Measurements from ENCODE around the gene FRS2. TPM values are rescaled to one million over a fixed set of nuclear protein-coding genes. Genes with fewer than 3 reads are reported as not detected.

FRS2 gene
- total RNA-seq, 4 donors from 2014 or later: 22.6 to 42.0 (median 29.2) TPM

DNA sequence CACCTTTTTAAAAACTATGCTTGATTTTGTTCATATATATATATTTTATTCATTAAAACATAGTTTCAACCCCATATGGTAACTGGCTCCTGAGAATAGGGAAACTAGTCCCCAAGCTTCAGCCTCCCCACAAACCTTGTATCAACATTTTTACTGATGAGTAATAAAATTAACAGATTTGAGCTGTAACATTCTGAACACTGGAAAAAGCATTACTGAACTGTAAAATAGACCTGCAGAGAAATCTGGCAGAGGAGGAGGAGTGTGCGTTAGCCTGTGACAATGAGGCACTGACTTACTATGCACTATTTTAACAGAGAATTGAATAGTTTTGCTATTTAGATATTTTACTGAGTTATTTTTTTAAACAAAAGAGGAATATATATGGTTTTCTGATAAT, 43.1 kb downstream of the FRS2 start:
- Histone ChIP-seq H3K4me3 (no peak overlapping the region), H3K27me3 (no peaks in the 10 kb centered on the region), H3K4me1 (peaks cover 0 to 56% (median 11%) of the 10 kb centered on the region in 3 donors), H3K9me3 (no peaks in the 10 kb centered on the region), H3K27ac (no peak overlapping the region), H3K36me3 (no peaks in the 10 kb centered on the region)
- no peak for DNase-seq
- TF ChIP-seq, protein P1, sequence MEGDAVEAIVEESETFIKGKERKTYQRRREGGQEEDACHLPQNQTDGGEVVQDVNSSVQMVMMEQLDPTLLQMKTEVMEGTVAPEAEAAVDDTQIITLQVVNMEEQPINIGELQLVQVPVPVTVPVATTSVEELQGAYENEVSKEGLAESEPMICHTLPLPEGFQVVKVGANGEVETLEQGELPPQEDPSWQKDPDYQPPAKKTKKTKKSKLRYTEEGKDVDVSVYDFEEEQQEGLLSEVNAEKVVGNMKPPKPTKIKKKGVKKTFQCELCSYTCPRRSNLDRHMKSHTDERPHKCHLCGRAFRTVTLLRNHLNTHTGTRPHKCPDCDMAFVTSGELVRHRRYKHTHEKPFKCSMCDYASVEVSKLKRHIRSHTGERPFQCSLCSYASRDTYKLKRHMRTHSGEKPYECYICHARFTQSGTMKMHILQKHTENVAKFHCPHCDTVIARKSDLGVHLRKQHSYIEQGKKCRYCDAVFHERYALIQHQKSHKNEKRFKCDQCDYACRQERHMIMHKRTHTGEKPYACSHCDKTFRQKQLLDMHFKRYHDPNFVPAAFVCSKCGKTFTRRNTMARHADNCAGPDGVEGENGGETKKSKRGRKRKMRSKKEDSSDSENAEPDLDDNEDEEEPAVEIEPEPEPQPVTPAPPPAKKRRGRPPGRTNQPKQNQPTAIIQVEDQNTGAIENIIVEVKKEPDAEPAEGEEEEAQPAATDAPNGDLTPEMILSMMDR (IDR thresholded peaks at IDR 0.05): no peak
- TF ChIP-seq POLR2A (IDR thresholded peaks at IDR 0.05): no peak
- WGBS, 2 donors: 83 to 95% methylated on average over 1 of the region's 1 CpG
- intact Hi-C loops (cut with DNase I): no loop called here

DNA sequence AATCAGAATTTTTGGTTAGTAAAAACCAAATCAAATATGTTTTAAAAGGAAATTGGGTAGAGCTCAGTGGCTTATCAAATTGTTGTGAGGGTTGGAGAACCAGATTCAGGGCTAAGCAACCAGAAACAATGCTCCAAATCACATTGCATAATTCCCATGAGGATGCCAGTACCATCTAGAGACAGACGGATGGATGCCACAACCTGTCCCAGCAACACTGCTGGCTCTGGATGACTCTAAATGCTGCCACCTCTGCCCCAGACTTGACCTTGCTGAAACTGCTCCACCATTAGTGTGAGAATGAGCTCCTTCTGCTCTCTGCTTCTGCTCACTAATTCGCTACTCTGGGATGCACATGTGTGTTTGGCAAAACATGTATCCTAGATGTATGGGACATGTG, 43.9 kb downstream of the FRS2 start:
- DNase-seq: no peak
- no peaks in the 10 kb centered on the region for H3K36me3 ChIP-seq
- no peaks in the 10 kb centered on the region for H3K9me3 ChIP-seq
- no peak overlapping the region for H3K4me3 ChIP-seq
- no peak overlapping the region for H3K27ac ChIP-seq
- 78 to 86% methylated on average over 2 of the region's 2 CpGs for WGBS, 2 donors
- intact Hi-C loops (cut with DNase I): no loop called here
- TF ChIP-seq POLR2A (IDR thresholded peaks at IDR 0.05): no peak
- TF ChIP-seq, protein P1 (IDR thresholded peaks at IDR 0.05): no peak
- H3K27me3 ChIP-seq: no peaks in the 10 kb centered on the region
- H3K4me1 ChIP-seq: peaks cover 0 to 51% (median 11%) of the 10 kb centered on the region in 3 donors

DNA sequence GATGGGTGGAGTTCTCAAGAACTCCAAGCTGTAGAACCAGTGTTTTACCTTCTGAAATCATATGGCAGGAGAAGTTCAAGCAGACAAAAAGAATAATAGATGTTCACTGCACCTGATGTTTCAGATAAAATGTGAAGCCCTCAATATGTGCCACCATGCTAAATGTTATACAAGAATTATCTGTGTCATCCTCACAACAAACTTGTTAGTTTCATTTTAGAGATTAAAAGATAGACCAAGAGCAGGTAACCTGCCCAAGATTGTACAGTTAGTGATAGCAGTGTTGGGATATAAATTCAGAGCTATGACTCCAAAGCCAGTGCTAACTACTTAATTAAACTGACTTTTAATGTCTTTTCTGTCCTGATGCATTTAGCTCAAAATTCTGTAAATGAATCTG, 44.7 kb downstream of the FRS2 start:
- Histone ChIP-seq H3K36me3 (no peaks in the 10 kb centered on the region), H3K4me3 (no peak overlapping the region), H3K9me3 (no peaks in the 10 kb centered on the region), H3K27ac (no peak overlapping the region), H3K27me3 (no peaks in the 10 kb centered on the region), H3K4me1 (peaks cover 0 to 44% (median 10%) of the 10 kb centered on the region in 3 donors)
- TF ChIP-seq POLR2A (IDR thresholded peaks at IDR 0.05): no peak
- TF ChIP-seq, protein P1 (IDR thresholded peaks at IDR 0.05): no peak
- intact Hi-C loops (cut with DNase I): no loop called here
- no peak for DNase-seq

DNA sequence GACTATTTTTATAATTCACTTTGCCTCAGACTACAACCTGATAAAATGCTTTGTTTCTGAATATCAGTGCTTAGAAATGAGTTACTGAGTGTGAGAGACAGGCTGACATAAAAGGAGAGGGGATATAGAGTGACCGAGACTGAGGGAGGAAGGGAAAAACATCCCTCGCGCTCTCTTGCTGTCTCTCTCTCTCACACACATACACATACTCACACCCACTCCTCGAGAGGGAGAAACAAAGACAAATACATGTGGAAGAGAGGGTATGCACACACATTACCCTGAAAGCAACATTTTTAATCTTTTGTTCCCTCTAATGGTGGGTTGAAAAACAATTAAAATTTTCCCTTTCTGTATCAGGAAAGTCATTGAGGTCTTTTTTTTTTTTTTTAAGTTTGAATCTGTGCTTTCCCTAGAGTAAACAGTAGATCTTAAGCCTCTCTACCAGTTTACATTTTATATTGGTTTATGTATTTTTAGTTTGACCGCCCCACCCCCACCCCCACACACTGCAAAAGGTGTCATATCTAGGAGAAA, 45.3 kb downstream of the FRS2 start:
- H3K4me1 ChIP-seq: peaks cover 0 to 38% (median 4%) of the 10 kb centered on the region in 3 donors
- WGBS, 2 donors: 54 to 76% methylated on average over 5 of the region's 5 CpGs
- TF ChIP-seq, protein P1 (IDR thresholded peaks at IDR 0.05): no peak
- intact Hi-C loops (cut with DNase I): no loop called here
- H3K27ac ChIP-seq: no peak overlapping the region
- H3K36me3 ChIP-seq: no peaks in the 10 kb centered on the region
- no peaks in the 10 kb centered on the region for H3K27me3 ChIP-seq
- no peak for DNase-seq
- no peak overlapping the region for H3K4me3 ChIP-seq
- H3K9me3 ChIP-seq: no peaks in the 10 kb centered on the region

DNA sequence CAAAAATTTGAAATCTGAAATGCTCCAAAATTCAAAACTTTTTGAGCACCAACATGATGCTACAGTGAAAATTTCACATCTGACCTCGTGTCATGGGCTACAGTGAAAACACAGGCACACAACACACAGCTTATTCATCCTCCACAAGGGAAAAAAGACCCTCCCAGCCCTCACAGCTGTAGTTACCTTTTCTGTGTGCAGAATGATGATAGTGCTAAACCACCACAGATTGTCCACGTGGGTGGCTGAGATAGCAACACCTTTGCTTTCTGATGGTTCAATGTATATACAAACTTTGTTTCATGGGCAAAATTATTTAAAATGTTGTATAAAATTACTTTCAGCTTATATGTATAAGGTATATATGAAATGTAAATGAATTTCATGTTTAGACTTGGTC, 46.8 kb downstream of the FRS2 start:
- no peak for DNase-seq
- 90 to 94% methylated on average over 2 of the region's 2 CpGs for WGBS, 2 donors
- Histone ChIP-seq H3K4me1 (peaks cover 0 to 26% (median 4%) of the 10 kb centered on the region in 3 donors), H3K27ac (no peak overlapping the region), H3K9me3 (no peaks in the 10 kb centered on the region), H3K27me3 (no peaks in the 10 kb centered on the region), H3K36me3 (no peaks in the 10 kb centered on the region), H3K4me3 (no peak overlapping the region)
- intact Hi-C loops (cut with DNase I): no loop called here
- TF ChIP-seq POLR2A (IDR thresholded peaks at IDR 0.05): no peak
- TF ChIP-seq, protein P1 (IDR thresholded peaks at IDR 0.05): no peak

Measured in esophagus squamous epithelium (tissue), 5 donors.